ENCODE data around the gene CYP1B1.
"Not testable (repeated sequence)": the region's sequence is repeated elsewhere in the genome, so short reads cannot be mapped to it uniquely, and the experiment has no call there.

The CYP1B1 gene

GRCh38 chr2:38075507-38076151 lies at the start of gene CYP1B1:
Gene CYP1B1 (minus strand): TSS chr2:38076151. CDS start chr2:38075388, 763 bp downstream.
- peak; percentile 34 for DNase-seq

GRCh38 chr2:38125007-38125406 lies 49.1 kb upstream of the CYP1B1 start:
- no peak for DNase-seq

GRCh38 chr2:38123911-38124310 lies 48.0 kb upstream of the CYP1B1 start:
- DNase-seq = no peak

- peak; percentile 61 for DNase-seq
Observed at GRCh38 chr2:38122344-38122743, 46.4 kb upstream of the CYP1B1 start.

GRCh38 chr2:38121481-38121880 lies 45.5 kb upstream of the CYP1B1 start:
- DNase-seq = no peak

GRCh38 chr2:38120829-38121228 lies 44.9 kb upstream of the CYP1B1 start:
- DNase-seq = no peak

- no peak for DNase-seq
Observed at GRCh38 chr2:38120264-38120592, 44.3 kb upstream of the CYP1B1 start.

- no peak for DNase-seq
Observed at GRCh38 chr2:38116762-38117161, 40.8 kb upstream of the CYP1B1 start.

- DNase-seq = peak; percentile 81
Observed at GRCh38 chr2:38115216-38116032, 39.5 kb upstream of the CYP1B1 start.

- DNase-seq = no peak
Observed at GRCh38 chr2:38113981-38114708, 38.2 kb upstream of the CYP1B1 start.

- DNase-seq = no peak
Observed at GRCh38 chr2:38113051-38113450, 37.1 kb upstream of the CYP1B1 start.

- not testable (repeated sequence) for DNase-seq
Observed at GRCh38 chr2:38111350-38111749, 35.4 kb upstream of the CYP1B1 start.

GRCh38 chr2:38109732-38110181 lies 33.8 kb upstream of the CYP1B1 start:
- no peak for DNase-seq

GRCh38 chr2:38108907-38109731 lies 33.2 kb upstream of the CYP1B1 start:
- no peak for DNase-seq

- DNase-seq = no peak
Observed at GRCh38 chr2:38107738-38108410, 31.9 kb upstream of the CYP1B1 start.

GRCh38 chr2:38106405-38107094 lies 30.6 kb upstream of the CYP1B1 start:
- no peak for DNase-seq

GRCh38 chr2:38105922-38106321 lies 30.0 kb upstream of the CYP1B1 start:
- no peak for DNase-seq

- no peak for DNase-seq
Observed at GRCh38 chr2:38104598-38104997, 28.6 kb upstream of the CYP1B1 start.

- no peak for DNase-seq
Observed at GRCh38 chr2:38100328-38100727, 24.4 kb upstream of the CYP1B1 start.

- DNase-seq = no peak
Observed at GRCh38 chr2:38099099-38100028, 23.4 kb upstream of the CYP1B1 start.

Data from femur (tissue), 1 donor.